Caco-2 (cell line): ENCODE data around the gene FAM181B. TPM values are rescaled to one million over a fixed set of nuclear protein-coding genes. Genes with fewer than 3 reads are reported as not detected.

ENCODE experiments used
- Bru-seq: library from RNA; stranded (reverse); fragments of 400-500 nt; gene quantifications from one replicate; lab custom pipeline; 2021; lab: Mats Ljungman, UMichigan
- BruChase-seq, 2 experiments: library from RNA; stranded (reverse); fragments of 400-500 nt; gene quantifications; one replicate each; lab custom pipeline; 2021; lab: Mats Ljungman, UMichigan
- BruUV-seq: library from RNA; stranded (reverse); fragments of 400-500 nt; replicated peaks from 2 replicates; lab custom pipeline; 2021; lab: Mats Ljungman, UMichigan
- CTCF ChIA-PET: fragments of 300-600 bp; sonication (Branson Sonifier 250); formaldehyde crosslinking; loops from one replicate; lab custom pipeline; 2022; ENCODE audit warnings: antibody characterized with exemption; lab: Charles Lee
- POLR2A ChIA-PET: fragments of 300-600 bp; sonication (Branson Sonifier 250); formaldehyde crosslinking; loops from one replicate; lab custom pipeline; 2022; ENCODE audit warnings: antibody characterized with exemption; lab: Charles Lee
- DNase-seq, 2 experiments: peaks; one replicate each; pipeline versions ENCODE4 v3.0.0 to v3.0.0-alpha.2; 2020 to 2022
- H3K27me3 ChIP-seq: replicated peaks from 2 replicates; pipeline ENCODE4 v1.6.0; 2011; ENCODE audit warnings: low read length; ENCODE audit not compliant: control insufficient read depth, insufficient read depth
- H3K36me3 ChIP-seq: 2 replicates; pipeline ENCODE4 v1.5.1; 2011; ENCODE audit warnings: low read length; ENCODE audit not compliant: control insufficient read depth, insufficient read depth
- H3K4me1 ChIP-seq: fragments of 250-450 bp; sonication (Bioruptor Pico); 2 replicates; pipeline ENCODE4 v1.5.1; 2020; ENCODE audit warnings: mild to moderate bottlenecking
- H3K4me3 ChIP-seq: 2 replicates; pipeline ENCODE4 v1.5.1; 2011; ENCODE audit warnings: low read depth, mild to moderate bottlenecking, control low read depth, low read length
- H3K9me3 ChIP-seq: fragments of 250-450 bp; sonication (Bioruptor Pico); 2 replicates; pipeline ENCODE4 v1.5.1; 2020; ENCODE audit warnings: mild to moderate bottlenecking, moderate library complexity
- H3K27ac Mint-ChIP-seq: one replicate; pipeline ENCODE4 v1.8.0; 2022; ENCODE audit warnings: mixed read lengths; ENCODE audit not compliant: unreplicated experiment
- H3K27me3 Mint-ChIP-seq: one replicate; pipeline ENCODE4 v1.8.0; 2022; ENCODE audit warnings: mixed read lengths; ENCODE audit not compliant: insufficient read depth, unreplicated experiment
- H3K36me3 Mint-ChIP-seq: one replicate; pipeline ENCODE4 v1.8.0; 2022; ENCODE audit warnings: mild to moderate bottlenecking, mixed read lengths; ENCODE audit not compliant: insufficient read depth, unreplicated experiment
- H3K4me1 Mint-ChIP-seq: one replicate; pipeline ENCODE4 v1.8.0; 2022; ENCODE audit warnings: low read depth, mixed read lengths; ENCODE audit not compliant: unreplicated experiment
- H3K4me3 Mint-ChIP-seq: one replicate; pipeline ENCODE4 v1.8.0; 2022; ENCODE audit warnings: mild to moderate bottlenecking, moderate library complexity, mixed read lengths; ENCODE audit not compliant: unreplicated experiment
- H3K9me3 Mint-ChIP-seq: one replicate; pipeline ENCODE4 v1.8.0; 2022; ENCODE audit warnings: mixed read lengths; ENCODE audit not compliant: unreplicated experiment
- CTCF ChIP-seq, 2 experiments: fragments of 200-600 bp in 1 of 2; IDR thresholded peaks; 1 replicate in 1 of 2; 2 replicates in 1 of 2; pipeline versions ENCODE4 v1.5.1 to v1.8.0; 2011 to 2022; ENCODE audit warnings: antibody characterized with exemption in 1 of 2, control low read depth in 1 of 2, inconsistent platforms in 1 of 2, low read depth in 1 of 2, low read length in 1 of 2, mild to moderate bottlenecking in 1 of 2, moderate library complexity in 1 of 2; ENCODE audit not compliant: insufficient read depth in 1 of 2, severe bottlenecking in 1 of 2, unreplicated experiment in 1 of 2
- intact Hi-C: fragments of 100-400 bp; cut with micrococcal nuclease; formaldehyde crosslinking; loops from one replicate; pipeline ENCODE4 v1.10.0; 2022; ENCODE audit not compliant: unreplicated experiment
- long read RNA-seq: library from polyadenylated mRNA; stranded (forward); transcript quantifications from one replicate; pipeline ENCODE4 v2.0.0, GENCODE V29; 2022
- total RNA-seq: library from RNA; stranded (reverse); gene quantifications from 2 replicates; pipeline ENCODE4 v1.2.3, GENCODE V29; 2022

FAM181B gene
- total RNA-seq (not detected in 2 replicates), Bru-seq, nascent RNA (percentile 15 among the genes with signal in this experiment), BruChase-seq, experiment 1, labeled RNA remaining after a 2-hour chase (percentile 13 among the genes with signal in this experiment), BruChase-seq, experiment 2, labeled RNA remaining after a 6-hour chase (not detected)
- long read RNA-seq, result 0 reads

- no peak within 1 kb of the TSS for H3K27ac Mint-ChIP-seq
- CTCF ChIA-PET, result interaction anchor here (0.6 to 1.9 kb wide), 5 partner anchors 15 to 599 kb away, joined by 3 to 12 read pairs (median 7); no protein-coding TSS in a partner anchor
Measured at GRCh38 chr11:82733444-82734119, at the start of gene FAM181B. Gene FAM181B (minus strand): TSS chr11:82733864. CDS start chr11:82733729, 135 bp downstream.

GRCh38 chr11:82782825-82783374 is 49.2 kb upstream of the FAM181B start:
- intact Hi-C loops, result no loop called here
- no TSS peak for BruUV-seq
- Histone ChIP-seq H3K9me3 (no peaks in the 10 kb centered on the region), H3K36me3 (no peaks in the 10 kb centered on the region), H3K4me3 (no peak overlapping the region), H3K27me3 (no peaks in the 10 kb centered on the region), H3K4me1 (no peaks in the 10 kb centered on the region)
- Mint-ChIP-seq H3K36me3 (no peaks in the 10 kb centered on the region), H3K27me3 (peaks cover 14% of the 10 kb centered on the region), H3K4me1 (no peaks in the 10 kb centered on the region), H3K9me3 (peaks cover 22% of the 10 kb centered on the region), H3K27ac (no peak overlapping the region), H3K4me3 (no peak overlapping the region)
- no peak for DNase-seq
- TF ChIP-seq CTCF (IDR thresholded peaks at IDR 0.05; ENCODE audit: insufficient read depth in 1 of 2, low read depth in 1 of 2, low read length in 1 of 2, severe bottlenecking in 1 of 2, unreplicated experiment in 1 of 2), result no peak
- ChIA-PET CTCF (no interaction called here), POLR2A (no interaction called here)

More at GRCh38 chr11:82733444-82734119, at the start of gene FAM181B:
- H3K4me1 ChIP-seq, result peaks cover 13% of the 10 kb centered on the region; the same call in 1 of the 2 replicates
- peak; percentile 61 to 72 for DNase-seq
- no peaks in the 10 kb centered on the region for H3K9me3 Mint-ChIP-seq
- H3K9me3 ChIP-seq, result no peaks in the 10 kb centered on the region
- BruUV-seq, result no TSS peak
- no peaks in the 10 kb centered on the region for H3K4me1 Mint-ChIP-seq
- no peak for TF ChIP-seq CTCF (IDR thresholded peaks at IDR 0.05; ENCODE audit: insufficient read depth in 1 of 2, low read depth in 1 of 2, low read length in 1 of 2, severe bottlenecking in 1 of 2, unreplicated experiment in 1 of 2)
- H3K36me3 ChIP-seq, result no peaks in the 10 kb centered on the region
- peak within 1 kb of the TSS; percentile 51 for H3K4me3 ChIP-seq
- peak within 1 kb of the TSS; percentile 73 for H3K4me3 Mint-ChIP-seq
- H3K36me3 Mint-ChIP-seq, result no peaks in the 10 kb centered on the region
- H3K27me3 Mint-ChIP-seq, result peaks cover 50% of the 10 kb centered on the region
- peaks cover 7% of the 10 kb centered on the region for H3K27me3 ChIP-seq
- intact Hi-C loops, result loop anchor here (1.0 kb wide), 2 partner anchors 15 to 167 kb away; partner anchors contain the start of gene PRCP
- POLR2A ChIA-PET, result interaction anchor here (0.7 to 0.8 kb wide), 2 partner anchors 10 to 167 kb away, joined by 3 read pairs; partner anchors contain the start of gene PRCP

GRCh38 chr11:82778776-82779175 is 45.1 kb upstream of the FAM181B start:
- ChIA-PET POLR2A (no interaction called here), CTCF (interaction anchor here (1.2 kb wide), 1 partner anchor 89 kb away, joined by 3 read pairs; no protein-coding TSS in a partner anchor)
- H3K9me3 Mint-ChIP-seq, result peaks cover 22% of the 10 kb centered on the region
- peaks cover 18% of the 10 kb centered on the region for H3K27me3 Mint-ChIP-seq
- H3K4me1 Mint-ChIP-seq, result no peaks in the 10 kb centered on the region
- no peaks in the 10 kb centered on the region for H3K4me1 ChIP-seq
- no peak for TF ChIP-seq CTCF (IDR thresholded peaks at IDR 0.05; ENCODE audit: insufficient read depth in 1 of 2, low read depth in 1 of 2, low read length in 1 of 2, severe bottlenecking in 1 of 2, unreplicated experiment in 1 of 2)
- no peak overlapping the region for H3K4me3 ChIP-seq
- DNase-seq, result no peak
- H3K9me3 ChIP-seq, result no peaks in the 10 kb centered on the region
- no peak overlapping the region for H3K27ac Mint-ChIP-seq
- H3K27me3 ChIP-seq, result no peaks in the 10 kb centered on the region
- intact Hi-C loops, result no loop called here
- no TSS peak for BruUV-seq
- H3K36me3 Mint-ChIP-seq, result no peaks in the 10 kb centered on the region
- no peaks in the 10 kb centered on the region for H3K36me3 ChIP-seq
- H3K4me3 Mint-ChIP-seq, result no peak overlapping the region
